Bronchial epithelial cell (primary cell): ENCODE results near the gene DGKD. TPM values are rescaled to one million over a fixed set of nuclear protein-coding genes. Genes with fewer than 3 reads are reported as not detected.

Source experiments
- DNase-seq: peaks from one replicate; pipeline ENCODE4 v3.0.0-alpha.2; 2010; ENCODE audit warnings: low read depth
- FAIRE-seq: peaks from 2 replicates; lab custom pipeline; 2011; peaks lifted over from hg19 to GRCh38; lab: Jason Lieb, UNC
- H3K27me3 ChIP-seq: 2 replicates; pipeline ENCODE4 v1.5.1; 2011; ENCODE audit warnings: low read length; ENCODE audit not compliant: control insufficient read depth, insufficient read depth
- H3K36me3 ChIP-seq: 2 replicates; pipeline ENCODE4 v1.5.1; 2011; ENCODE audit warnings: low read length; ENCODE audit not compliant: control insufficient read depth, insufficient read depth
- H3K4me3 ChIP-seq: 2 replicates; pipeline ENCODE4 v1.5.1; 2011; ENCODE audit warnings: mild to moderate bottlenecking, low read depth, low read length, control low read depth
- CTCF ChIP-seq: IDR thresholded peaks from 2 replicates; pipeline ENCODE4 v1.5.1; 2011; ENCODE audit warnings: mild to moderate bottlenecking, moderate library complexity, low read length, control low read depth, inconsistent platforms; ENCODE audit not compliant: insufficient read depth, severe bottlenecking
- total RNA-seq: library from RNA; depleted of rRNA; stranded (reverse); fragments of >200 nt; gene quantifications from 2 replicates; pipeline ENCODE4 v1.2.1, GENCODE V29; 2014

Gene DGKD
- total RNA-seq, 1 donor from 2014 or later = 14.5 TPM

- Histone ChIP-seq H3K27me3 (no peaks in the 10 kb centered on the region), H3K4me3 (no peak overlapping the region), H3K36me3 (peaks cover 1% of the 10 kb centered on the region)
- DNase-seq (no peak), FAIRE-seq (no peak)
- TF ChIP-seq CTCF = no peak
These were observed 54.3 kb downstream of the DGKD start for GRCh38 chr2:233408366-233409285.

DNA sequence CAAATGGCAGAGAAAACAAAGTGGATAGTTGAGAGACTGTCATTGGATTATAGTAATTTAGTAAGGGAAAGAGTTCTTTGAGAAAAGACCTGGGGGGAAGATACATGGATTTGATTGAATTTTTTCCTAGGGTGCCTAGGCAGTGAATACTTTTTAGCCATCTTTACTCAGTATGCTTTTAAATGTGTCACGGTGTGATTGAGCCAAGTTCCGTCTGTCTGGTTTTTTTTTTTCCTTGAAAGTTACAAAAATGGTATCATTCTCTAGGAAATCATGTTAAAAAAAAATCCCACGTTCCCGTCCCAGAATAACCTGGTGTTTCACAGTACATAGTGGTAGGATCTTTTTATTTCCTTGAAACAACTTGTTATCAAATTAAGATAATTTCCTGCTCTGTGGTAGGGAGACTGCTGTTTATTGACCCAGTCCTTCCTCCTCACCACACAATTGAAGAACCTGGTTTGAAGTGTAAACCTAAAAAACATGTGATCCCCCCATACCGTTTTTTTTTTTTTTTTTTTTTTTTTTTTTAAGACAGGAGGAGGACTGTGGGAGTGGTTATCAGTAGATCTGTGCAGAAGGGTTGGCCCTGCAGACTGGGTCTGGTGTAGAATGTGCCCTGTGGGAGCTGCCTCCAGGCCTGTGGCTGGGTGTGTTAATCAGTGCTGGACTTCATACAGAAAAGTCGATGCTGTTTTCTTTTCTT is 55.1 kb downstream of the DGKD start:
- Histone ChIP-seq H3K27me3 (no peaks in the 10 kb centered on the region), H3K36me3 (peaks cover 1% of the 10 kb centered on the region), H3K4me3 (no peak overlapping the region)
- no peak for TF ChIP-seq CTCF
- DNase-seq (no peak), FAIRE-seq (no peak)

DNA sequence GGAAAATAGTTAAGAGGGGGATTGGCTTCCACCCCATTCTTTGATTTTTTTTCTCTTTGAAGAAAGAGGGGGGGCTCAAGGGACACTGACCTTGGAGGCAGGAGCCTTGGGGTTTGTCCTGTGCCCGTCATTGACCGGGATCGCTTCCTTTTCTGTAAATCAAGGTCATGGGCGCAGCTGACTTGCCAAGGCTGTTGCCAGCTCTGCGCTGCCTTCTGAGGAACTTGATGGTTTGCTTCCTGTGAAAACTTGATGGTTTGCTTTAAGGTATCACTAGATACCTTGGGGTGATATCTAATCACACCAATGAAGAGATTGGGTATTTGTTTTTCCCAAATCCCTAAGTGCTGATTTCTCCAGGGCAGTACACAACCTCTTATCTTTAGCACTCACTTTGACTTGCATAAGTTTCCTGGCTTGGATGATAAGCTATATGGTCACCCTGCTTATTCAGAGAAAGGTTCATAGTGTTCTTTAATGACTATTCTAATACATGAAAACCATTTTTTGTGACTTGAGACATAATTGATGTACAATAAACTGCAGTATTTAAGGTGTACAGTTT is 56.0 kb downstream of the DGKD start:
- no peaks in the 10 kb centered on the region for H3K27me3 ChIP-seq
- H3K4me3 ChIP-seq = no peak overlapping the region
- no peak for TF ChIP-seq CTCF
- FAIRE-seq (no peak), DNase-seq (no peak)
- peaks cover 1% of the 10 kb centered on the region for H3K36me3 ChIP-seq

DNA sequence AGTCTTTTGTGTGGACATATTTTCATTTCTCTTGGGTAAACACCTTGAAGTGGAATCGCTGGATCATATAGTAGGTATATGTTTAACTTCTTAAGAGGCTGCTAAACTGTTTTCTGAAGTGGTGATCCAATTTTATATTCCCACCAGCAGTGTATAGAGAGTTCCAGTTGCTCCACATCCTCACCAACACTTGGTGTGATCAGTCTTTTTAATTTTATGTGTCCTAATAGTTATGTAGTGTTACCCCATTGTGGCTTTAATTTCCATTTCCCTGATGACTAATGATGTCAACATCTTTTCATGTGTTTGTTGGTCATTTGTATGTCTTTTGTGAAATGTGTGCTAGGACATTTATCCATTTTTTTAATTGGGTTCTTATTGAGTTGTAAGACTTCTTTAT is 56.9 kb downstream of the DGKD start:
- H3K27me3 ChIP-seq = no peaks in the 10 kb centered on the region
- TF ChIP-seq CTCF = no peak
- no peak for FAIRE-seq

GRCh38 chr2:233412405-233412804 is 58.1 kb downstream of the DGKD start:
- peak; percentile 81 for DNase-seq
- H3K36me3 ChIP-seq = no peaks in the 10 kb centered on the region
- TF ChIP-seq CTCF = no peak
- H3K4me3 ChIP-seq = no peak overlapping the region
- no peaks in the 10 kb centered on the region for H3K27me3 ChIP-seq
- no peak for FAIRE-seq

More for the DNA sequence above, 56.9 kb downstream of the DGKD start:
- no peak overlapping the region for H3K4me3 ChIP-seq
- DNase-seq = peak; percentile 25
- H3K36me3 ChIP-seq = no peaks in the 10 kb centered on the region
